Mesenchymal stem cell (in vitro differentiated cells and primary cell): ENCODE data around the gene CAPN12.
A peak's percentile ranks its signal among the peaks of the same experiment; 100 is the strongest.
"Not testable (repeated sequence)": the region's sequence is repeated elsewhere in the genome, so short reads cannot be mapped to it uniquely, and the experiment has no call there.

Experiments used
- DNase-seq: peaks from one replicate; pipeline ENCODE4 v3.0.0-alpha.2; 2013
- H2AFZ ChIP-seq: one replicate; pipeline ENCODE4 v1.6.1; 2013; ENCODE audit warnings: low read depth, mild to moderate bottlenecking, control low read depth, inconsistent platforms, low read length, moderate library complexity
- H2AK5ac ChIP-seq: 2 replicates; pipeline ENCODE4 v1.6.1; 2013; ENCODE audit warnings: low read length, moderate library complexity, mild to moderate bottlenecking, inconsistent platforms; ENCODE audit not compliant: severe bottlenecking
- H2BK120ac ChIP-seq: one replicate; pipeline ENCODE4 v1.6.1; 2013; ENCODE audit warnings: low read depth, mild to moderate bottlenecking, inconsistent platforms, low read length, moderate library complexity
- H2BK12ac ChIP-seq, 2 experiments: one replicate each; pipeline ENCODE4 v1.6.1; 2013; ENCODE audit warnings: inconsistent platforms in 2 of 2, low read length in 2 of 2, mild to moderate bottlenecking in 2 of 2, moderate library complexity in 2 of 2, control low read depth in 1 of 2
- H2BK15ac ChIP-seq: one replicate; pipeline ENCODE4 v1.6.1; 2013; ENCODE audit warnings: mild to moderate bottlenecking, low read depth, inconsistent platforms; ENCODE audit not compliant: poor library complexity, severe bottlenecking
- H2BK5ac ChIP-seq: 2 replicates; pipeline ENCODE4 v1.6.1; 2013; ENCODE audit warnings: low read depth, mild to moderate bottlenecking, low read length, control low read depth, inconsistent platforms; ENCODE audit not compliant: poor library complexity, severe bottlenecking
- H3K14ac ChIP-seq, 2 experiments: one replicate each; pipeline ENCODE4 v1.6.1; 2013; ENCODE audit warnings: inconsistent platforms in 2 of 2, low read length in 2 of 2, control low read depth in 1 of 2, mild to moderate bottlenecking in 1 of 2, moderate library complexity in 1 of 2
- H3K18ac ChIP-seq, 2 experiments: one replicate each; pipeline ENCODE4 v1.6.1; 2013; ENCODE audit warnings: inconsistent platforms in 2 of 2, low read length in 2 of 2, control low read depth in 1 of 2, low read depth in 1 of 2, mild to moderate bottlenecking in 1 of 2
- H3K23ac ChIP-seq, 2 experiments: one replicate each; pipeline ENCODE4 v1.6.1; 2013; ENCODE audit warnings: inconsistent platforms in 2 of 2, low read length in 2 of 2, mild to moderate bottlenecking in 2 of 2, moderate library complexity in 2 of 2, control low read depth in 1 of 2
- H3K27ac ChIP-seq: 2 replicates; pipeline ENCODE4 v1.5.1; 2013; ENCODE audit warnings: mild to moderate bottlenecking, moderate library complexity, low read length, control low read depth, inconsistent platforms; ENCODE audit not compliant: poor library complexity, severe bottlenecking
- H3K27me3 ChIP-seq, 2 experiments: 2 replicates each; pipeline versions ENCODE4 v1.6.1 to v1.7.0; 2013; ENCODE audit warnings: low read length in 2 of 2, mild to moderate bottlenecking in 2 of 2, moderate library complexity in 2 of 2, control low read depth in 1 of 2, inconsistent platforms in 1 of 2; ENCODE audit not compliant: control insufficient read depth in 1 of 2, insufficient read depth in 1 of 2
- H3K36me3 ChIP-seq, 2 experiments: 2 replicates each; pipeline versions ENCODE4 v1.6.1 to v1.7.0; 2013; ENCODE audit warnings: low read length in 2 of 2, control low read depth in 1 of 2, inconsistent platforms in 1 of 2, low read depth in 1 of 2, mild to moderate bottlenecking in 1 of 2; ENCODE audit not compliant: insufficient read depth in 2 of 2, control insufficient read depth in 1 of 2
- H3K4ac ChIP-seq, 2 experiments: one replicate each; pipeline ENCODE4 v1.6.1; 2013; ENCODE audit warnings: inconsistent platforms in 2 of 2, low read length in 2 of 2, mild to moderate bottlenecking in 2 of 2, moderate library complexity in 2 of 2, control low read depth in 1 of 2, low read depth in 1 of 2
- H3K4me1 ChIP-seq: 2 replicates; pipeline ENCODE4 v1.6.1; 2013; ENCODE audit warnings: low read depth, low read length, control low read depth; ENCODE audit not compliant: control insufficient read depth, insufficient read depth
- H3K4me2 ChIP-seq: 2 replicates; pipeline ENCODE4 v1.6.1; 2013; ENCODE audit warnings: low read length, mild to moderate bottlenecking, inconsistent platforms; ENCODE audit not compliant: poor library complexity, severe bottlenecking
- H3K4me3 ChIP-seq, 2 experiments: 2 replicates each; pipeline versions ENCODE4 v1.5.1 to v1.7.0; 2013; ENCODE audit warnings: low read length in 2 of 2, mild to moderate bottlenecking in 2 of 2, control low read depth in 1 of 2, low read depth in 1 of 2; ENCODE audit not compliant: insufficient read depth in 1 of 2
- H3K79me1 ChIP-seq: replicated peaks from 2 replicates; pipeline ENCODE4 v1.6.1; 2013; ENCODE audit warnings: mild to moderate bottlenecking, control low read depth, low read length, inconsistent platforms; ENCODE audit not compliant: poor library complexity, severe bottlenecking
- H3K9ac ChIP-seq: 2 replicates; pipeline ENCODE4 v1.7.0; 2013; ENCODE audit warnings: mild to moderate bottlenecking, low read length, moderate library complexity
- H3K9me3 ChIP-seq: 2 replicates; pipeline ENCODE4 v1.7.0; 2013; ENCODE audit warnings: mild to moderate bottlenecking, low read length; ENCODE audit not compliant: control insufficient read depth
- H4K8ac ChIP-seq: one replicate; pipeline ENCODE4 v1.6.1; 2013; ENCODE audit warnings: inconsistent platforms, mild to moderate bottlenecking, low read length, moderate library complexity
- H4K91ac ChIP-seq: one replicate; pipeline ENCODE4 v1.6.1; 2013; ENCODE audit warnings: mild to moderate bottlenecking, low read length, inconsistent platforms
- WGBS: methylation state at CpG from one replicate; pipeline ENCODE4 v1.1.7; 2013; ENCODE audit warnings: mixed read lengths; 5-methylcytosine and 5-hydroxymethylcytosine counted together

CAPN12 gene

GRCh38 chr19:38788478-38789243 is 44.4 kb upstream of the CAPN12 start, which contains the start of gene LGALS7B:
Gene LGALS7B, plus strand, starts transcription at chr19:38789200. Its CDS starts 27 bp downstream, at chr19:38789227.
- H3K14ac ChIP-seq: no peak within 1 kb of the TSS
- H3K4me1 ChIP-seq: peaks cover 5% of the 10 kb centered on the region
- no peak within 1 kb of the TSS for H2BK12ac ChIP-seq
- H4K8ac ChIP-seq: no peak within 1 kb of the TSS
- H3K4me2 ChIP-seq: no peak within 1 kb of the TSS
- no peaks in the 10 kb centered on the region for H3K9me3 ChIP-seq
- H3K23ac ChIP-seq: peak within 1 kb of the TSS in 1 of 2 experiments; percentile 41
- H3K36me3 ChIP-seq: no peaks in the 10 kb centered on the region
- H2BK15ac ChIP-seq: no peak within 1 kb of the TSS
- H2AK5ac ChIP-seq: peak within 1 kb of the TSS; percentile 39
- H2BK120ac ChIP-seq: no peak within 1 kb of the TSS
- no peaks in the 10 kb centered on the region for H3K79me1 ChIP-seq
- no peak within 1 kb of the TSS for H4K91ac ChIP-seq
- no peak within 1 kb of the TSS for H3K18ac ChIP-seq
- H3K27me3 ChIP-seq: peaks cover 0 to 3% of the 10 kb centered on the region in 2 experiments
- WGBS: 67% methylated on average over 8 of the region's 17 CpGs
- no peak within 1 kb of the TSS for H3K27ac ChIP-seq
- no peak within 1 kb of the TSS for H2BK5ac ChIP-seq
- peak within 1 kb of the TSS in 1 of 2 experiments; percentile 13 for H3K4ac ChIP-seq
- no peak for DNase-seq
- no peak within 1 kb of the TSS for H3K9ac ChIP-seq
- no peak within 1 kb of the TSS for H2AFZ ChIP-seq
- no peak within 1 kb of the TSS for H3K4me3 ChIP-seq

GRCh38 chr19:38786572-38787265 is 42.4 kb upstream of the CAPN12 start:
- no peak overlapping the region for H3K4me3 ChIP-seq
- H3K23ac ChIP-seq: no peak overlapping the region
- no peak overlapping the region for H3K9ac ChIP-seq
- no peaks in the 10 kb centered on the region for H3K36me3 ChIP-seq
- H3K27ac ChIP-seq: no peak overlapping the region
- H3K79me1 ChIP-seq: no peaks in the 10 kb centered on the region
- H2BK15ac ChIP-seq: no peak overlapping the region
- no peak overlapping the region for H2AK5ac ChIP-seq
- DNase-seq: no peak
- no peak overlapping the region for H3K14ac ChIP-seq
- peaks cover 3% of the 10 kb centered on the region for H3K4me1 ChIP-seq
- H3K4ac ChIP-seq: no peak overlapping the region
- no peak overlapping the region for H2BK120ac ChIP-seq
- no peaks in the 10 kb centered on the region for H3K9me3 ChIP-seq
- H2BK12ac ChIP-seq: no peak overlapping the region
- no peak overlapping the region for H2AFZ ChIP-seq
- no peak overlapping the region for H4K8ac ChIP-seq
- whole genome bisulfite sequencing: 88% methylated on average over 10 of the region's 11 CpGs
- H3K18ac ChIP-seq: no peak overlapping the region
- no peak overlapping the region for H2BK5ac ChIP-seq
- H4K91ac ChIP-seq: no peak overlapping the region
- no peak overlapping the region for H3K4me2 ChIP-seq
- H3K27me3 ChIP-seq: peaks cover 0 to 4% of the 10 kb centered on the region in 2 experiments

- not testable (repeated sequence) for H2BK5ac ChIP-seq, H3K18ac ChIP-seq
- WGBS: 100% methylated on average over 1 of the region's 3 CpGs
Observed at GRCh38 chr19:38786061-38786460, 41.8 kb upstream of the CAPN12 start.

GRCh38 chr19:38785187-38785699 is 41.0 kb upstream of the CAPN12 start:
- no peak overlapping the region for H3K27ac ChIP-seq
- no peak overlapping the region for H3K18ac ChIP-seq
- no peak overlapping the region for H2BK120ac ChIP-seq
- no peak overlapping the region for H4K8ac ChIP-seq
- H3K79me1 ChIP-seq: no peaks in the 10 kb centered on the region
- H2AK5ac ChIP-seq: no peak overlapping the region
- H3K4me1 ChIP-seq: peaks cover 3% of the 10 kb centered on the region
- H3K27me3 ChIP-seq: peaks cover 7 to 9% of the 10 kb centered on the region in 2 experiments
- no peak overlapping the region for H2BK5ac ChIP-seq
- no peaks in the 10 kb centered on the region for H3K36me3 ChIP-seq
- no peak overlapping the region for H3K4me3 ChIP-seq
- no peak overlapping the region for H3K23ac ChIP-seq
- WGBS: 98% methylated on average over 7 of the region's 7 CpGs
- no peak overlapping the region for H2BK12ac ChIP-seq
- H3K4ac ChIP-seq: no peak overlapping the region
- DNase-seq: no peak
- H3K4me2 ChIP-seq: no peak overlapping the region
- H3K14ac ChIP-seq: no peak overlapping the region
- H3K9ac ChIP-seq: no peak overlapping the region
- H2BK15ac ChIP-seq: no peak overlapping the region
- no peak overlapping the region for H4K91ac ChIP-seq
- no peak overlapping the region for H2AFZ ChIP-seq
- no peaks in the 10 kb centered on the region for H3K9me3 ChIP-seq

More at GRCh38 chr19:38786061-38786460, 41.8 kb upstream of the CAPN12 start:
- not testable (repeated sequence) for H3K27ac ChIP-seq, H3K4ac ChIP-seq, H3K27me3 ChIP-seq, H2AFZ ChIP-seq, H2BK12ac ChIP-seq, H3K36me3 ChIP-seq, H2BK120ac ChIP-seq, H2BK15ac ChIP-seq, H3K9me3 ChIP-seq, H2AK5ac ChIP-seq, DNase-seq, H3K4me1 ChIP-seq, H3K23ac ChIP-seq, H4K8ac ChIP-seq, H3K9ac ChIP-seq, H3K4me2 ChIP-seq, H4K91ac ChIP-seq, H3K14ac ChIP-seq, H3K79me1 ChIP-seq, H3K4me3 ChIP-seq
